GF-D8 (cell line): ENCODE measurements around the gene BAZ1A.

Experiments used
- DNase-seq: peaks from one replicate; lab custom pipeline; 2025; lab: John Stamatoyannopoulos, UW

Gene BAZ1A, protein sequence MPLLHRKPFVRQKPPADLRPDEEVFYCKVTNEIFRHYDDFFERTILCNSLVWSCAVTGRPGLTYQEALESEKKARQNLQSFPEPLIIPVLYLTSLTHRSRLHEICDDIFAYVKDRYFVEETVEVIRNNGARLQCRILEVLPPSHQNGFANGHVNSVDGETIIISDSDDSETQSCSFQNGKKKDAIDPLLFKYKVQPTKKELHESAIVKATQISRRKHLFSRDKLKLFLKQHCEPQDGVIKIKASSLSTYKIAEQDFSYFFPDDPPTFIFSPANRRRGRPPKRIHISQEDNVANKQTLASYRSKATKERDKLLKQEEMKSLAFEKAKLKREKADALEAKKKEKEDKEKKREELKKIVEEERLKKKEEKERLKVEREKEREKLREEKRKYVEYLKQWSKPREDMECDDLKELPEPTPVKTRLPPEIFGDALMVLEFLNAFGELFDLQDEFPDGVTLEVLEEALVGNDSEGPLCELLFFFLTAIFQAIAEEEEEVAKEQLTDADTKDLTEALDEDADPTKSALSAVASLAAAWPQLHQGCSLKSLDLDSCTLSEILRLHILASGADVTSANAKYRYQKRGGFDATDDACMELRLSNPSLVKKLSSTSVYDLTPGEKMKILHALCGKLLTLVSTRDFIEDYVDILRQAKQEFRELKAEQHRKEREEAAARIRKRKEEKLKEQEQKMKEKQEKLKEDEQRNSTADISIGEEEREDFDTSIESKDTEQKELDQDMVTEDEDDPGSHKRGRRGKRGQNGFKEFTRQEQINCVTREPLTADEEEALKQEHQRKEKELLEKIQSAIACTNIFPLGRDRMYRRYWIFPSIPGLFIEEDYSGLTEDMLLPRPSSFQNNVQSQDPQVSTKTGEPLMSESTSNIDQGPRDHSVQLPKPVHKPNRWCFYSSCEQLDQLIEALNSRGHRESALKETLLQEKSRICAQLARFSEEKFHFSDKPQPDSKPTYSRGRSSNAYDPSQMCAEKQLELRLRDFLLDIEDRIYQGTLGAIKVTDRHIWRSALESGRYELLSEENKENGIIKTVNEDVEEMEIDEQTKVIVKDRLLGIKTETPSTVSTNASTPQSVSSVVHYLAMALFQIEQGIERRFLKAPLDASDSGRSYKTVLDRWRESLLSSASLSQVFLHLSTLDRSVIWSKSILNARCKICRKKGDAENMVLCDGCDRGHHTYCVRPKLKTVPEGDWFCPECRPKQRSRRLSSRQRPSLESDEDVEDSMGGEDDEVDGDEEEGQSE (N-terminal part only)

DNA sequence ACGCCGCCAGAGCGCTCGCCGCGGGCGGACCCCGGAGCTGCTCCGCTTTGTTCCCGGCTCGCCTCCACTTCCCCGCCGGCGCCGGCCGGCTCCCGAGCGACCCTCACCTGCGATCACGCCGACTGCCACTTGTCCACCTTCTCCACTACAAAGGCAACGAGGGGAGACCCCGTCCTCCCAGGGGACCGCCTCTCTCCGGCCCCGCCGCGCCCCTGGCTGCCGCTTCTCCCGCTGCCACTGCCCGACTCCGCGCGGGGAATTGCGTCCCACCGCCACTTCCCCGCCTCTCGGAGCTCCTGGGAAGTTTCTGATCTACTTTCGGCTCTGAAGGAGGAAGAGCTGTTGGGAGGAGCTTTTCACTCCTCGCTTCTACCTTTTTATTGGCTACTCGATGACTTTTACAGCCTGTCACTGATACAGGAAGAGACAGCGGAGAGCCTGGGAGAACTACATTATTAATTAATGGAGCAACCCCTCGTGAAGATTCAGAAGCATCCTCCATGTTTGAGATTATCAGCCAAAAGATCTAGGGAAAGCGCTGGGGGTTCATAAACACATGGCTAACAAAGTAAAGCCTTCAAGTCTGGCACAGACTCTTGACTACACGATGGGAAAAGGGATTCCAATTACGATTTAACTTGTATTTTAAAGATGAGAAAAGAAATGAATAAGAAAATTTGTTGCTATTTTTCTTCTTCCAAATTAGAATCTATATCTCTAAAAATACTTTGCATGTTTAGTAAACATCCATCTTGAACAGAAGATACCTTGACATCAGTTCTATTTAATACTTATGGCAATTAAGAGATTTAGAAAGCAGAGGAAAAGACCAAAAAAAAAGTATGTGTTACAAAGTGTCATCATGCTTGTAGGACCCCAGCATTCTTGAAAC lies at the start of gene BAZ1A:
Gene BAZ1A, minus strand, starts transcription at position 330 of the 892 bp plus-strand sequence. CDS start 756 bp downstream, outside the sequence.
- DNase-seq = peak; percentile 83

DNA sequence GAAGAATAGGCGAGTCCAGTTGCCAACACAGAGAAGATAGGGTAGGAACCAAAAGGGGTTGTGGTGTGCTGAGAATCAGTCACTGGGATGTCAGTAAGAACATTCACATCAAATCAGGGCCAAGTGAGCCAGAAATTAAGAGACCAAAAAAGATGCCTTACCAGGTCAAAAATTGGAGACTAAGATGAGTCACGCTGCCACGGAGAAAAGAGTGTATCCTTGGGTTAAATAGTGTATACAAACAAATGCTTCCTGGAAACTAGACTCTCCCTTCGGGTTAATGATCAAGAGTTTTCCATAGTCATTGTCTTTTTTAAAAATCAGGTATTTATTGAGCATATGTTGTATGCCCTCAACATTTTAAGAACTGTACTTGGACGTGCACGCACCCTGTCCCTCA lies 45.2 kb upstream of the BAZ1A start:
- no peak for DNase-seq

DNA sequence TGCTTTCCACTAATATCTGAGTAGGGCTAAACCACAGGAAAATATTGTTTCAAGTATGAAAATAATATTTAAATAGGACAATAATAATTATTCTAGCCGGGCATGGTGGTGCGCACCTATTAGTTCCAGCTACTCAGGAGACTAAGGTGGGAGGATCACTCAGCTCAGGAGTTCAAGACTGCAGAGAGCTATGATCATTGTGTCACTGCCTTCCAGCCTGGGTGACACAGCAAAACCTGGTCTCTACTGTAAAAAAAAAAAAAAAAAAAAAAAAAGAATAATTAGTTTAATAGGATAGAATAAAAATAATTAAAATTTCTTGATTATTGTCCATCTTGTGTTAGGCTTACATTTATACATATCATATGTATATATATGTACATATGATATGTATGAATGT lies 38.5 kb upstream of the BAZ1A start:
- no peak for DNase-seq

GRCh38 chr14:34912966-34913365 lies 37.8 kb upstream of the BAZ1A start:
- DNase-seq = no peak

DNA sequence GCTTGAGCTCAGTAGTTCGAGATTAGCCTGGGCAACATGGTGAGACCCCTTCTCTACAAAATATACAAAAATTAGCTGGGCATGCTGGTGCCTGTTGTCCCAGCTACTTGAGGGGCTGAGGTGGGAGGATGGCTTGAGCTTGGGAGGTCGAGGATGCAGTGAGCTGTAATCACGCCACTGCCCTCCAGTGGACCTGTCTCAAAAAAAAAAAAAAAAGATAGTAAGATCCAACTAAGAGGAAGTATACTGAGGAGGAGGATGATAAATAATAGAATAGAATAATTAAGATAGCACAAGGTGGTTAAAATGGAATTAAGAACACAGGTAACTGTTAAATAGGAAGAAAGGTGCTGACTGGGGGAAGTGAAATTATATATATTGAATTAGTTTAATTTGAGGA lies 37.0 kb upstream of the BAZ1A start:
- no peak for DNase-seq

GRCh38 chr14:34911209-34912150 lies 36.3 kb upstream of the BAZ1A start:
- DNase-seq = no peak

GRCh38 chr14:34906287-34906686 lies 31.1 kb upstream of the BAZ1A start:
- no peak for DNase-seq

GRCh38 chr14:34895277-34895676 lies 20.1 kb upstream of the BAZ1A start:
- DNase-seq = no peak

- DNase-seq = no peak
Observed at GRCh38 chr14:34890937-34891336, 15.8 kb upstream of the BAZ1A start.

DNA sequence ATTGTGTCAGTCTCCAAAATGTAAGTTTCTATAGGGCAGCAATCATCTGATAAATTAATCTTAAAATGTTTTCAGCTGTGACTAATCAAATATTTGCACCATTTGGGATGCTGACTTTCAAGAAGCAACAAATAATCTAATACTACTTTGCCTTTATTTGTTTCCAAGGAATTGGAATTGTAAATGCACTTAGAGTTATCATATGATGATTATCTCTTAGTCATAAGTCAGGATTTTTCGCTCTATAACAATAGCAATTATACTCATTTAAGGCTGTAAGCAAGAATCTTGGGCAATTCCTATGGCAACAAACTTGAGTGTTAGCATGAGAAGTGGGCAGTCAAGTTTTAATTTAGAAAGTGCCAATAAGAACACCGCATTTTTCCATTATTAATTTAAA lies 13.0 kb upstream of the BAZ1A start:
- no peak for DNase-seq

DNA sequence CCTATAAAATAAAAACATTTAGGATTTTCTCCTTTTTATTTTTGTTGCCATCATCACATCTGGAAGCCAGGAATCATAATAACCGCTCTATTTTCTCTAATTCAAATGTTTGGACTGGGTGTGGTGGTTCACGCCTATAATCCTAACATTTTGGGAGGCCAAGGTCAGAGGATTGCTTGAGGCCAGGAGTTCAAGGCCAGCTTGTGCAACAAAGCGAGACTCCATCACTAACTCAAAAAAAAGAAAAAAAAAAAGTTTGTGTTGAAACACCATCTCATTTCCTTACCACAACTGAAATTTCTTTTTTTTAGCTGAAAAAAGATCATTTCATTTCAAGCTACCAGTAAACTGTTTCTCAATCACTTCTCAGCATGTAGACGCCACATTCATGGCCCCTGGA lies 8.8 kb upstream of the BAZ1A start:
- peak; percentile 1 for DNase-seq

DNA sequence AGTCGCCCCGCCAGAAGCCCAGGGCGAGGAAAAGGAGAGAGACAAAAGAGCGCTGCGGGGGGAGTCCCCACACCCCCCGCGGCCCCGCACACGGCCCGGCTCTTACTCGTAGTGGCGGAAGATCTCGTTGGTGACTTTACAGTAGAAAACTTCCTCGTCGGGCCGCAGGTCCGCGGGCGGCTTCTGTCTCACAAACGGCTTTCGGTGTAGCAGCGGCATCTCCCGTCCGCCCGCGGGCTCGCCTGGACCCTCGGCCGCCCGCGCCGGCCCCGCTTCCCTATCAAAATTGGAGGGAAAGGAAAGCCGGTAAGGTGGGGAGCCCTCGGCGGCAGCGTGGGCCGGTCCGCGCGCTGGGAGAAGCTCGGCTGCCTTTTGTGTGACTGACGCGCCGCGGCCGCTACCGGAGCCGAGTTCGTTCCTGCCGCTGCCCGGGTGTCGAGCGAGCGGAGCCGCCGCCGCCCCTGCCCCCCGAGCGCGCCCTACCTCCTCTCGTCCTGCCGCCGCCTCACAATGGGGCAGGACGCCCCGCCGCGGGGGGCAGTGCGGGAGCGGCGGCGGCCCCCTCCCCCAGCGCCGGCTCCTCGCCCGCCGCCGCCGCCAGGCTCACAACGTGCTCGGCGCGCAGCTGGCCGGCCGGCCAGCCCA lies 652 bp downstream of the BAZ1A start:
- peak; percentile 23 for DNase-seq

DNA sequence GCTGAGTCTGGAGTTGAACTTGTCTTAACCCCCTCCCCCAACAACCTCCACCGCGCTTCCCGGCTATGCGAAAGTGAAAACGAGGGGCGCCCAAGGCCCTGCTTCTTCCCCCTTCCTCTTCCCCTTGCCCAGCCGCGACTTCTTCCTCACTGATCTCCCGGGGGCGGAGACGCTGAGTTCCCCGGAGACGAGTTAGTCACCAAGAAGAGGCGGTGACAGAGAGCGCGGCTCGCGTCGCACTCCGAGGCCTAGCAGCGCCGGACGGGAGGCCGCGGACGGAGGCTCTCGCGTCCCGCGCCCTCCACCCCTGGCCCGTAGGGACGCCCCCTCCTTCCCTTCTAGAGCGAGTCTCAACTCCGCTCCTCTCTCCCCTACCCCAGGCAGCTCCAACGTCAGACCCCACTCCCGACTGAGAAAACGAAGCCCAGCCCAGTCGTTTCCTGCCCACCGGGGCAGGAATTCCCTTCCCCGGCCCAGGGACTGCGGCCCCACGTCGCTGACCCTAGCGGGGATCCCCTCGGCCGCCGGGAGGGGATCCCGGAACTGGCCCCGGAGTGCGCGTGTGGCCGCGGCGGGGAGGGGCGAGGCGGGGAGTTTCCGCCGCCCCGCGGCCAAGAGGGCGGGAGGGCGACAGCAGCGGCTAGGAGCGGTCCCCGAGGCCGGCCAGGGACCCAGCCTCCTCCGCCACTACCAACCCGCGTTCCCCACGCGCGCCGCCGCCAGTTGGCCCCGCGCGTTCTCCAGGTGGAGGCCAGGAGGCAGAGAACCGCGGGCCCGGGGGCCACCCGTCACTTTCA lies 1.4 kb downstream of the BAZ1A start:
- DNase-seq = peak; percentile 90

- no peak for DNase-seq
Observed at GRCh38 chr14:34872822-34873588, 2.2 kb downstream of the BAZ1A start.

- DNase-seq = no peak
Observed at GRCh38 chr14:34867199-34867598, 8.0 kb downstream of the BAZ1A start.

DNA sequence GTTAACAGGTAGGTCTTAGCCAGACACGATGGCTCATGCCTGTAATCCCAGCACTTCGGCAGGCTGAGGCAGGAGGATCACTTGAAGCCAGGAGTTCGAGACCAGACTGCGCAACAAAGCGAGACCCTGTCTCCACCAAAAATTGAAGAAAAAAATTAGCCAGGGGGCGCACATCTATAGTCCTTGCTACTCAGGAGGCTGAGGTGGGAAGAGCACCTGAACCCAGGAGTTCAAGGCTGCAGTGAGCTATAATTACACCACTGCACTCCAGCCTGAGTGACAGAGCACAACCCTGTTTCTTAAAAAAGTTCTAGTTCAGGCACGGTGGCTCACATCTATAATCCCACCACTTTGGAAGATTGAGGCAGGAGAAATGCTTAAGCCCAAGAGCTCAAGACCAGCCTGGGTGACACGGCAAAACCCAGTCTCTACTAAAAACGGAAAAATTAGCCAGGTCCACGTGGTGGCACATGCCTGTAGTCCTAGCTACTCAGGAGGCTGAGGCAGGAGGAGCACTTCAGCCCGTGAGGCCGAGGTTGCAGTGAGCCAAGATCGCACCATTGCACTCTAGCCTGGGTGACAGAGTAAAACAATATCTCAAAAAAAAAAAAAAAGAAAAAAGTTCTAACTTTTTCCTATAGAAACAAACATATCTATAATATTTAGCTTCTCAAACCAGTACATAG lies 9.1 kb downstream of the BAZ1A start:
- no peak for DNase-seq

- DNase-seq = no peak
Observed at GRCh38 chr14:34863844-34864243, 11.3 kb downstream of the BAZ1A start.
